ENCODE data around the gene IMP3. TPM values are rescaled to one million over a fixed set of nuclear protein-coding genes. Genes with fewer than 3 reads are reported as not detected.
A peak's percentile ranks its signal among the peaks of the same experiment; 100 is the strongest.

Gene IMP3
- total and polyA plus RNA-seq, 9 of the 15 experiments (the other 6 are each of a cell fraction or from before 2014, with no cell fraction given) = 14.5 to 160 (median 74.4) TPM

DNA sequence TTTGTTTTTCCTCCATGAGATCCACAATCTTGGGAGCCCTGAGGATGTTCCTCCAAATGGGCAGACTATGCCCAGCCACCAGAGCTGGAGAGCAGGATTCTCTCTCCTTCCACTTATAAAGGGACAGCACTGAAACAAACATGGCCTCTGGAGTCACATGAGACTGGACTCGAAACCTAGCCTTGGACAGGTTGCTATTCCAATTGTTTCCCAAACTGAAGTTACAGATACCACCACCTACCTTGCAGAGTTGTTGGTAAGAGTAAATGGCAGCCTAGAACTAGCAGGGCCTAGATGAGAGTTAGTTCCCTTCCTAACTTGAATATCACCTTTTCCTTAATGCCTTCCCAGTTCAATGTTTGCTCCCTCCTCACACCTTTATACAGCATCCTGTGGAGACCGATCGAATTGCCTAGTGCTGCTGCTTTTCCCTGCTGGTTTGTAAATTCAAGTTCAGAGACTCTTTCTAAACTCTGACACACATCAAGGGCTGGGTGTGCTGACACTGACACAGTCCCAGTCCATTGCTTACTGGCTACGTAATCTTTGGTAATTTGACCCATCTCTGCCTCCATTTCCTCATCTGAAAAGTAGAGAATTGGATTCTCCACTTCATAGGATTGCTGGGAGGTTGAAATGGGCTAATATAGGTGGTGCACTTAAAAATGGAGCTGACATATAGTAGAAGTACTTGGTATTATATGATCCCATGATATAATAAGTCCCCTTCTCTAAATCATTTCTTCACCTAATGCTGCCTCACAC is 2.6 kb downstream of the IMP3 start (continued):
- TF ChIP-seq RFX7 (CRISPR knock-in tag; IDR thresholded peaks at IDR 0.05) (no peak), KDM5B (IDR thresholded peaks at IDR 0.05; ENCODE audit: insufficient replicate concordance, low read depth, low read length) (peak; percentile 27), ZNF316 (IDR thresholded peaks at IDR 0.05) (no peak), CREBBP (IDR thresholded peaks at IDR 0.05; ENCODE audit: low read depth, low read length) (no peak), L3MBTL2 (IDR thresholded peaks at IDR 0.05) (peak; percentile 43; the same call in 1 of the 2 replicates), YY1 (IDR thresholded peaks at IDR 0.05; ENCODE audit: borderline replicate concordance in 1 of 3, control insufficient read depth in 1 of 3, extremely low read depth in 1 of 3, insufficient read depth in 3 of 3, insufficient read length in 1 of 3, insufficient replicate concordance in 2 of 3, low read depth in 1 of 3, low read length in 2 of 3) (peak in 1 of 3 experiments; percentile 46), ZNF24 (IDR thresholded peaks at IDR 0.05) (peak; percentile 67; the same call in 1 of the 2 replicates)
- TF ChIP-seq, protein P1, sequence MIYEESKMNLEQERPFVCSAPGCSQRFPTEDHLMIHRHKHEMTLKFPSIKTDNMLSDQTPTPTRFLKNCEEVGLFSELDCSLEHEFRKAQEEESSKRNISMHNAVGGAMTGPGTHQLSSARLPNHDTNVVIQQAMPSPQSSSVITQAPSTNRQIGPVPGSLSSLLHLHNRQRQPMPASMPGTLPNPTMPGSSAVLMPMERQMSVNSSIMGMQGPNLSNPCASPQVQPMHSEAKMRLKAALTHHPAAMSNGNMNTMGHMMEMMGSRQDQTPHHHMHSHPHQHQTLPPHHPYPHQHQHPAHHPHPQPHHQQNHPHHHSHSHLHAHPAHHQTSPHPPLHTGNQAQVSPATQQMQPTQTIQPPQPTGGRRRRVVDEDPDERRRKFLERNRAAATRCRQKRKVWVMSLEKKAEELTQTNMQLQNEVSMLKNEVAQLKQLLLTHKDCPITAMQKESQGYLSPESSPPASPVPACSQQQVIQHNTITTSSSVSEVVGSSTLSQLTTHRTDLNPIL (CRISPR knock-in tag; IDR thresholded peaks at IDR 0.05) = no peak
- TF ChIP-seq, protein P2, sequence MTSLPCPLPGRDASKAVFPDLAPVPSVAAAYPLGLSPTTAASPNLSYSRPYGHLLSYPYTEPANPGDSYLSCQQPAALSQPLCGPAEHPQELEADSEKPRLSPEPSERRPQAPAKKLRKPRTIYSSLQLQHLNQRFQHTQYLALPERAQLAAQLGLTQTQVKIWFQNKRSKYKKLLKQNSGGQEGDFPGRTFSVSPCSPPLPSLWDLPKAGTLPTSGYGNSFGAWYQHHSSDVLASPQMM (CRISPR knock-in tag; IDR thresholded peaks at IDR 0.05) = no peak
- TF ChIP-seq, protein P3, sequence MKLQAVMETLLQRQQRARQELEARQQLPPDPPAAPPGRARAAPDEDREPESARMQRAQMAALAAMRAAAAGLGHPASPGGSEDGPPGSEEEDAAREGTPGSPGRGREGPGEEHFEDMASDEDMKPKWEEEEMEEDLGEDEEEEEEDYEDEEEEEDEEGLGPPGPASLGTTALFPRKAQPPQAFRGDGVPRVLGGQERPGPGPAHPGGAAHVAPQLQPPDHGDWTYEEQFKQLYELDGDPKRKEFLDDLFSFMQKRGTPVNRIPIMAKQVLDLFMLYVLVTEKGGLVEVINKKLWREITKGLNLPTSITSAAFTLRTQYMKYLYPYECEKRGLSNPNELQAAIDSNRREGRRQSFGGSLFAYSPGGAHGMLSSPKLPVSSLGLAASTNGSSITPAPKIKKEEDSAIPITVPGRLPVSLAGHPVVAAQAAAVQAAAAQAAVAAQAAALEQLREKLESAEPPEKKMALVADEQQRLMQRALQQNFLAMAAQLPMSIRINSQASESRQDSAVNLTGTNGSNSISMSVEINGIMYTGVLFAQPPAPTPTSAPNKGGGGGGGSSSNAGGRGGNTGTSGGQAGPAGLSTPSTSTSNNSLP (IDR thresholded peaks at IDR 0.05; ENCODE audit: borderline replicate concordance, low read depth, low read length) = no peak
- TF ChIP-seq, protein P4, sequence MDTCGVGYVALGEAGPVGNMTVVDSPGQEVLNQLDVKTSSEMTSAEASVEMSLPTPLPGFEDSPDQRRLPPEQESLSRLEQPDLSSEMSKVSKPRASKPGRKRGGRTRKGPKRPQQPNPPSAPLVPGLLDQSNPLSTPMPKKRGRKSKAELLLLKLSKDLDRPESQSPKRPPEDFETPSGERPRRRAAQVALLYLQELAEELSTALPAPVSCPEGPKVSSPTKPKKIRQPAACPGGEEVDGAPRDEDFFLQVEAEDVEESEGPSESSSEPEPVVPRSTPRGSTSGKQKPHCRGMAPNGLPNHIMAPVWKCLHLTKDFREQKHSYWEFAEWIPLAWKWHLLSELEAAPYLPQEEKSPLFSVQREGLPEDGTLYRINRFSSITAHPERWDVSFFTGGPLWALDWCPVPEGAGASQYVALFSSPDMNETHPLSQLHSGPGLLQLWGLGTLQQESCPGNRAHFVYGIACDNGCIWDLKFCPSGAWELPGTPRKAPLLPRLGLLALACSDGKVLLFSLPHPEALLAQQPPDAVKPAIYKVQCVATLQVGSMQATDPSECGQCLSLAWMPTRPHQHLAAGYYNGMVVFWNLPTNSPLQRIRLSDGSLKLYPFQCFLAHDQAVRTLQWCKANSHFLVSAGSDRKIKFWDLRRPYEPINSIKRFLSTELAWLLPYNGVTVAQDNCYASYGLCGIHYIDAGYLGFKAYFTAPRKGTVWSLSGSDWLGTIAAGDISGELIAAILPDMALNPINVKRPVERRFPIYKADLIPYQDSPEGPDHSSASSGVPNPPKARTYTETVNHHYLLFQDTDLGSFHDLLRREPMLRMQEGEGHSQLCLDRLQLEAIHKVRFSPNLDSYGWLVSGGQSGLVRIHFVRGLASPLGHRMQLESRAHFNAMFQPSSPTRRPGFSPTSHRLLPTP (IDR thresholded peaks at IDR 0.05; ENCODE audit: borderline replicate concordance, extremely low read depth, insufficient read length) = no peak
- TF ChIP-seq, protein P5, sequence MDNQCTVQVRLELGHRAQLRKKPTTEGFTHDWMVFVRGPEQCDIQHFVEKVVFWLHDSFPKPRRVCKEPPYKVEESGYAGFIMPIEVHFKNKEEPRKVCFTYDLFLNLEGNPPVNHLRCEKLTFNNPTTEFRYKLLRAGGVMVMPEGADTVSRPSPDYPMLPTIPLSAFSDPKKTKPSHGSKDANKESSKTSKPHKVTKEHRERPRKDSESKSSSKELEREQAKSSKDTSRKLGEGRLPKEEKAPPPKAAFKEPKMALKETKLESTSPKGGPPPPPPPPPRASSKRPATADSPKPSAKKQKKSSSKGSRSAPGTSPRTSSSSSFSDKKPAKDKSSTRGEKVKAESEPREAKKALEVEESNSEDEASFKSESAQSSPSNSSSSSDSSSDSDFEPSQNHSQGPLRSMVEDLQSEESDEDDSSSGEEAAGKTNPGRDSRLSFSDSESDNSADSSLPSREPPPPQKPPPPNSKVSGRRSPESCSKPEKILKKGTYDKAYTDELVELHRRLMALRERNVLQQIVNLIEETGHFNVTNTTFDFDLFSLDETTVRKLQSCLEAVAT (IDR thresholded peaks at IDR 0.05) = peak in 1 of 2 experiments; percentile 92; a peak in 2 of 4 replicates
- TF ChIP-seq, protein P6, sequence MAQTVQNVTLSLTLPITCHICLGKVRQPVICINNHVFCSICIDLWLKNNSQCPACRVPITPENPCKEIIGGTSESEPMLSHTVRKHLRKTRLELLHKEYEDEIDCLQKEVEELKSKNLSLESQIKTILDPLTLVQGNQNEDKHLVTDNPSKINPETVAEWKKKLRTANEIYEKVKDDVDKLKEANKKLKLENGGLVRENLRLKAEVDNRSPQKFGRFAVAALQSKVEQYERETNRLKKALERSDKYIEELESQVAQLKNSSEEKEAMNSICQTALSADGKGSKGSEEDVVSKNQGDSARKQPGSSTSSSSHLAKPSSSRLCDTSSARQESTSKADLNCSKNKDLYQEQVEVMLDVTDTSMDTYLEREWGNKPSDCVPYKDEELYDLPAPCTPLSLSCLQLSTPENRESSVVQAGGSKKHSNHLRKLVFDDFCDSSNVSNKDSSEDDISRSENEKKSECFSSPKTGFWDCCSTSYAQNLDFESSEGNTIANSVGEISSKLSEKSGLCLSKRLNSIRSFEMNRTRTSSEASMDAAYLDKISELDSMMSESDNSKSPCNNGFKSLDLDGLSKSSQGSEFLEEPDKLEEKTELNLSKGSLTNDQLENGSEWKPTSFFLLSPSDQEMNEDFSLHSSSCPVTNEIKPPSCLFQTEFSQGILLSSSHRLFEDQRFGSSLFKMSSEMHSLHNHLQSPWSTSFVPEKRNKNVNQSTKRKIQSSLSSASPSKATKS (CRISPR knock-in tag; IDR thresholded peaks at IDR 0.05) = no peak
